Measurements from ENCODE around the gene JMJD7.
"Not testable (repeated sequence)": the region's sequence is repeated elsewhere in the genome, so short reads cannot be mapped to it uniquely, and the experiment has no call there.

Gene JMJD7

GRCh38 chr15:41823502-41823901, 4.4 kb upstream of the JMJD7 start:
- DNase-seq, result no peak

GRCh38 chr15:41824062-41824745, 3.7 kb upstream of the JMJD7 start:
- DNase-seq, result no peak

- DNase-seq, result no peak
Observed at GRCh38 chr15:41825145-41825544, 2.7 kb upstream of the JMJD7 start.

GRCh38 chr15:41825572-41826535, 2.0 kb upstream of the JMJD7 start:
- no peak for DNase-seq

- no peak for DNase-seq
Observed at GRCh38 chr15:41827290-41827879, 507 bp upstream of the JMJD7 start.

GRCh38 chr15:41828807-41829141, 882 bp downstream of the JMJD7 start:
- no peak for DNase-seq

GRCh38 chr15:41829959-41830646, 2.2 kb downstream of the JMJD7 start:
- no peak for DNase-seq

- DNase-seq, result not testable (repeated sequence)
Observed at GRCh38 chr15:41831291-41831690, 3.4 kb downstream of the JMJD7 start.

GRCh38 chr15:41832208-41832607, 4.3 kb downstream of the JMJD7 start:
- no peak for DNase-seq

GRCh38 chr15:41832875-41833274, 5.0 kb downstream of the JMJD7 start:
- no peak for DNase-seq

GRCh38 chr15:41834096-41834495, 6.2 kb downstream of the JMJD7 start:
- DNase-seq, result no peak

GRCh38 chr15:41836073-41836472, 8.2 kb downstream of the JMJD7 start:
- DNase-seq, result no peak

- DNase-seq, result no peak
Observed at GRCh38 chr15:41836713-41837454, 9.0 kb downstream of the JMJD7 start.

- no peak for DNase-seq
Observed at GRCh38 chr15:41838400-41838897, 10.6 kb downstream of the JMJD7 start, which contains the start of gene PLA2G4B. Gene PLA2G4B, plus strand, starts transcription at chr15:41838847. Its CDS starts 67 bp downstream, at chr15:41838914.

GRCh38 chr15:41839781-41840491, 12.0 kb downstream of the JMJD7 start:
- no peak for DNase-seq

GRCh38 chr15:41840673-41841072, 12.8 kb downstream of the JMJD7 start:
- DNase-seq, result no peak

- DNase-seq, result no peak
Observed at GRCh38 chr15:41841131-41841530, 13.2 kb downstream of the JMJD7 start.

GRCh38 chr15:41842229-41842628, 14.3 kb downstream of the JMJD7 start:
- no peak for DNase-seq

GRCh38 chr15:41843571-41843970, 15.7 kb downstream of the JMJD7 start:
- DNase-seq, result no peak

- DNase-seq, result no peak
Observed at GRCh38 chr15:41844814-41845213, 16.9 kb downstream of the JMJD7 start.

- DNase-seq, result no peak
Observed at GRCh38 chr15:41847206-41847605, 19.3 kb downstream of the JMJD7 start.
